GM19193 (cell line): Measurements from ENCODE around the gene NELFA.

Experiments
- POLR2A ChIP-seq: IDR thresholded peaks from 4 replicates; pipeline ENCODE4 v1.6.1; 2011; ENCODE audit not compliant: insufficient read depth, insufficient read length; ENCODE audit errors: extremely low read depth

NELFA gene

DNA sequence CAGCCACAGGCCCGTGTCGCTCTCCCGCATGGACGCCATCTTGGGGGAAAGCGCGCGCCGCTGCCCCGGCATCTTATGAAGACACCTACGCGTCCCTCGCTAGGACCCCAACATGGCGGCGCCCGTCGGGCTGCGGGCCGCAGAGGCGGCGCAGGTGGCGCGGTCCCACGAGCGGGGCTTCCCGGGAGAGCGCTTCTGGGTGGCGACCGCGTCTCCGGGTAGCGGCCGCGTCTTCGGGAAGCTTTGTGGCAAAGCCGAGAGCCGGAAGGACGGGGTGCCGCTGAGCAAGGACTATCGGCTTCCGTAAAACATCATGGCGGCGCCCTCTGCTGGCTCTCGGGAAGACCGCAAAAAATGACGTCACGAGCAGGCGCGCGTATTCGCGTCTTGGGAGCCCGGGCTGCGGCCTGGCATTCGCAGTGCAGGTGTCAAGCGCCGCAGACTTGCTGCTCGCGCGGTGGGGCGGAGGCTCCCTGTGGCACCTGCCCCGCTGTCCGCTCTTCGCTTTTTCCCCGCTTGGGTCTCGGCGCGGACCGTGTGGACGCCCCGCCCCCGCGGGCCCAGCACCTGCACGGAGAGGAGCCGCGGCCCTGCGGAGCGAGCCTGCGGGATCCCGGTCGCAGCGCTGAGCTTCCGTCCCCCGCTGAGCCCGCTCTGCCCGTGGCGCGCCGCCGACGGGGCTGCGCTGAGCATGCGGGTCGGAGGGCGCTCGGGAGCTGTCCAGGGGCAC is at the start of gene NELFA:
Gene NELFA, minus strand, starts transcription at position 54 of the 730 bp plus-strand sequence. Its CDS starts 15 bp downstream, at position 39.
- TF ChIP-seq POLR2A: peak; percentile 74

DNA sequence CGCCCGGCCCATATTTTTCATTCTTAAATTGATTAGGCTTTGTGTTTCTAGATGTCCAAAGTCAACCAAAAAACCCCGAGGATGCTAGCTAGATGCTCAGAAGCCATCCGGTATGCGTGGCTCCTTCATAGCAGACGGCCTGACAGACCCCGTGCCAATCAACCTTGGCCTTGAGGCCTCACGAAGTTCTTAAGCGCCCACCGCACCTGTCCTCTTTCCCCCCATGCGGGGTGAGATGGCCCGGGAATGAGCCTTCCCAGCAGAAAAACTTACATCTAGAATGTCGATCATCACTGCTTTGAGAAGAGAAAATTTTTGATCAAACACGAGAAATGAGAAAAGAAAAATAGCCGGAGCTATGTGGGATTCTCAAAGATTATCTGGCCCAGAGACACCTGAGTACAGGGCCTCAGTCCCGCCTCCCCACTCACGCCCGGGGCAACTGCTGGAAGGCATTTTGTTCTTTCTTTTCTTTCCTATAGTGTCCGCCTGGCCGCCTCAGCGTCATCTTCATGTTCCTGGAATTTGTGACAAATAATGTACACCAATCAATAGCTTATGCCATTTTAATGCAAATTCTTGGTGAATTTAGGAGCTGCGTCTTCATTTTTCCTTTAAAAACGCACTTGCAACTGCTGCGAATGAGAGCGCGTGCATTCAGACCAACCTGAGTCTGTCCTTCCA is 48.8 kb upstream of the NELFA start:
- no peak for TF ChIP-seq POLR2A

DNA sequence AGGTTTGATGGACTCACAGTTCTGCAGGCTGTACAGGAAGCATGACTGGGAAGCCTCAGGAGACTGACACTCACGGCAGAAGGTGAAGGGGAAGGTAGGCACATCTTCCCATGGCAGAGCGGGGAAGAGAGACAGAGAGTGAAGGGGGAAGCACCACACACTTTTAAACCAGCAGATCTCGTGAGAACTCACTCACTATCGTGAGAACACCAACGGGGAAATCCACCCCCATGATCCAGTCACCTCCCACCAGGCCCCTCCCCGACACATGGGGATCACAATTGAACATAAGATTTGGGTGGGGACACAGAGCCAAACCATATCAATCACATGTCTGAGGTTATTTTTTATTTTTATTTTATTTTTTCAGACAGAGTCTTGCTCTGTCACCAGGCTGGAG is 45.4 kb upstream of the NELFA start:
- no peak for TF ChIP-seq POLR2A

DNA sequence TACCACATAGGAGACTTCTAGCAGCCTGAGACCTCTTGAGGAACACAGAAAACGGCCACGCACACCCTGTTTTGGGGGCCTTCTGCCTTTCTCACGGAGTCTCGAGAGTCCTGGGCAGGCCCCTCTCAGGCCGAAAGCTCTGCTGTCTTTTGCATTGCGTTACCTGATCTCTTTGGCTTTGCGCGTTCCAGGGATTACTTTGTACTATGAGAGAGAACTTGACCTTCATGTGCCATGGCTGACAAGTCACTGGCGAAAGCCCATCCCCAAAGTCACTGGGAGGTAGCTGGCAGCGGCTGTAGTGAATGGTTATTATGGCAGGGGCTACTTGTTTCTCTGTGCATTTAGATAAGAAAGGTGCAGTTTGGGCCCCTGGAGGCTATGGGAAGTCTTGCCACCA is 42.3 kb upstream of the NELFA start:
- no peak for TF ChIP-seq POLR2A

DNA sequence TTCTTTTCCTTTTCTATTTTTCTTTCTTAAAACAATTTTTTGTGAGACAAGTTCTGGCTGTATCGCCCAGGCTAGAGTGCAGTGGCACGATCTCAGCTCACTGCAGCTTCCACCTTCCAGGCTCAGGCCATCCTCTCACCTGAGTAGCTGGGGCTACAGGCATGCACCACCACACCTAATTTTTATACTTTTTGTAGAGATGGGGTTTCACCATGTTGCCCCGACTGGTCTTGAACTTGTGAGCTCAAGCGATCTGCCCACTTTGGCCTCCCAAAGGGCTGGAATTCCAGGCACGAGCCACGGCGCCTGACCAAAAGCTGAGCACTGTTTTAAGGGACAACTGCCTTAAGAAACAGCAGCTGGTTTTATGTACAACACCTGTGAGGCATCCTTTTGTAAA is 41.0 kb upstream of the NELFA start:
- no peak for TF ChIP-seq POLR2A

DNA sequence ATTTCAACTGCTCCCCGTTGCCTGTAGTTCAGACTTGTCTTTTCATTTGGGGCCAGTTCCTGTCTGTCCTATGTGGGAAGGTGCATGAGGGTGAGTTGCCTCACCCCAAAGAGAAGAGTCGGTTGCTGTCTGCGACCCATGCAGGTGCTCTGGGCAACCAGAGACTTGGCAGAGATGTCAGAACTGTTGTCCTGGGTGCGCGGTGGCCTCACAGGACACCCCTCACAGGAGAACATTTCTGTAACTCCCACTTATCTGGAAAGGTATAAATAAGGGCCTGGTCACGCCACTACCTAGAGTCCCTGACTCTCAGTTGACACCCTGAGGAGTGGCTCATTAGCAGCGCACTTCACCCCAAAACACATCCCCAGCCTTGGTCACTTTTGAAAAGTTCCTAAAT is 40.6 kb upstream of the NELFA start:
- no peak for TF ChIP-seq POLR2A

DNA sequence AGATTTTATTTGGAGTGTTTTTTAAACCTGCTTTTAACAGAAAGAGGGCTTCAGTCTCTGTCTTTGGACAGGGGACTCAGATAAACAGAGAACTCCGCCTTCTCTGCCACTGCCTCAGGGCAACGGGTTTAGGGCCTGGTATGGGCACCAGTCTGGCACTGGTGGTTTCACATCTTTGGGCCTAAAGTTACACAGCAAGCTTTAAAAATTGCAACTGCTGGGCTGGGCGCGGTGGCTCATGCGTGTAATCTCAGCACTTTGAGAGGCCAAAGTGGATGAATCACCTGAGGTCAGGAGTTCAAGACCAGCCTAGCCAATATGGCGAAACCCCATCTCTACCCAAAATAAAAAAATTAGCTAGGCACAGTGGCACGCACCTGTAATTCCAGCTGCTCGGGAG is 40.1 kb upstream of the NELFA start:
- TF ChIP-seq POLR2A: no peak

DNA sequence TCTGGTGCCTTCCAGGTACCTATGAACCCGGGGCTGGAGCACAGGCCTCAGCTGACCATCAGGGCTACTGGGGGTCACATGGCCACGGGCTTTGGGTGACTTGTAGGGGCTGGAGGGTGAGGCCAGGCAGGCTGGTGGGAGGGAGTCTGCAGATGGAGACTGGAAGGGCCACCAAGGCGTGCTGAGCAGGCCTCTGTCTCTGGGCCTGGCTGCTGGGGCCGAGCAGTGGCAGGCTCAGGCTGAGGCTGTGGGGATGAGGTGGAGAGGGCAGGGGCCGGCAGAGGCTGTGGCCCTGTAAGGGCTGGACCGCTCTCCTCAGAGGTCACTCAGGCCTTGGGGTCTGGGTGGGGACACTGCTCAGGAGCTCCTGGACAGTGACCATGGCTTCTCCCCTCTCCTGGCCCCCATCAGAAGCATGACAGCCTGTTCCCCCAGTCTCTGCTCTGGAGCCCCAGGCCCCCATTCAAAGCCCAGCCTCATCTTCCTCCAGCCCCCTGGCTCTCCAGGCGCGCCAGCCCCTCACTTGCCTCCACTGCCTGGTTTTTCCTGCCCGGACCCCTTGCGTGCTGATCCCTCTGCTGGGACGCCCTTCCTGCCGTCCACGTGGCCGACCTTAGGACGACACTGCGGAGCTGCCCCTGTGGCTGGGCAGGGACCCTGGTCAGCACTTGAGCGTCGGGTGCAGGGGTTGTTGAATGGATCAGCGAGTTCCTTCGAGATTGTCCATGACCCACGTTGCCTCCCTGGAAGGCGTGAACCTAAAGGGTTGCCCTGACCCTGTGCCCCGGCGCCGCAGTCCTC is 39.2 kb upstream of the NELFA start:
- TF ChIP-seq POLR2A: no peak

DNA sequence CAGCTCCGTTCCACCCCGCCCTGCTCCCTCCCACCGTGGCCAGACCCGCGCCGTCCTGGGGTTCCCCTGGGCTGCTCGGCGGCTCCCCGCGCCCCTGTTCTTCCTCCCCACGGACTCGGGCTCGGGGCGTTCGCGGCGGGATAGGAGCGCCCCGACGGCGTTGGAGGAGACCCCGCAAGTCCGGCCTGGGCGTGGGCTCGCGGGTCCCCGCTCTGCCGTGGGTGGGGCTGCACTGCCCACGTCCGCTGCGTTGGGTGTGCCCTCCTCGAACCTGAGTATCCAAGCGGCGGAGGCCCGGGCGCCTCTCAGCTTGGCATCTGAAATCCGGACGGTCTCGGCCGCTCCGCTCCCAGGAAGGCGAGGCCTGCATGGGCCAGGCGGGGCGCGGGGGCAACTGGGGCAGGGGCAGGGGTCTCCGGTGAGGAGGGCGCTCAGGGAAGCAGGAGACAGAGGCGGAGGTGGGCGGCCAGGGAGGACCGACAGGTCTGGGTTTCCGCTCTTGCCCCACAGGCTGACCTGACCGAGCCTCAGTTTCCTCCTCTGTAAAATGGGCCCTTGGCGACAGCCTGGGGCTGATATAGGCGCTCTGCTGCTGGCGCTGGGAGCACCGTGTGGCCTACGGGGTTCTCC is 38.4 kb upstream of the NELFA start:
- TF ChIP-seq POLR2A: no peak

DNA sequence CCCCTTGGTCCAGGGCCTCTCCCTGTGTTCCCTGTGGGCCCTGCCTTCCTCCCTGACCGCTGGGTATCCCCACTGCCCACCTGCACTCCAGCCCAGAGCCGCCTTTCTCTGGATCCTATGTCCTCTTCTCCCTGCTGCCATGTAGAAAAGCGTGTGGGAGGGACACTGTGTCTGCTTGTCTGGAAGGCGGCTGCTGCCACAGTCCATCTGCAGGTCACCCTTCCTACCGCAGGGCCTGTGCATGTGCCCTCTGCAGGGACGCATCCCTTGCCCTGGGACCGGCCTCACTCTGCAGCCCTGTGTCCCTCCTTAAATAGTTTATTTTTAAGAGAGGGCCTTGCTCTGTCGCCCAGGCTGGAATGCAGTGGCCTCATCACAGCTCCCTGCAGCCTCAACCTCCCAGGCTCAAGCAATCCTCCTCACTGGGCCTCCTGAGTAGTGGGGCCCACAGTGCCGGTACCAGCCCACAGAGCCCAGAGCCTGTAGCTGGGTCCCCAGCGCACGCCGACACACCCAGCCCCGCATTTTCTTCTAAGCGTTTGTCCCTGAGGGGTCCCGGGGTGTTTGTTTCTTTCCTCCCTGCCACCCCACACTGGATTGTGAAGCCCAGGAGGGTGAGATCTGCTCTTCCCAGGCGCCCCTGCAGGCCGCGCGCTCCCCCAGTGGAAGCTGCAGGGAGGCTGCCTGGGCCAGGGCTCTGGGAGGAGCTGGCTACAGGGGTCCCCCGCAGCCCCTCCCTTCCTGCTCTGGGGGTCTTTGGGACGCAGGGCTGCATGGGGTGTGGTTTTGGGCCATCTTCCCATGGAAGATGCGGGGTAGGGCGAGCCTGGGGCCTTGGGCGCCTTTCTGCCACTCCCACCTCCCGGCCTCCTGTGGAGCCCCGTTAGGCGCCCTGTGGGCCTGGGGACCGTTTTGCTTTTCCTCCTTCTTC is 37.5 kb upstream of the NELFA start:
- TF ChIP-seq POLR2A: no peak

DNA sequence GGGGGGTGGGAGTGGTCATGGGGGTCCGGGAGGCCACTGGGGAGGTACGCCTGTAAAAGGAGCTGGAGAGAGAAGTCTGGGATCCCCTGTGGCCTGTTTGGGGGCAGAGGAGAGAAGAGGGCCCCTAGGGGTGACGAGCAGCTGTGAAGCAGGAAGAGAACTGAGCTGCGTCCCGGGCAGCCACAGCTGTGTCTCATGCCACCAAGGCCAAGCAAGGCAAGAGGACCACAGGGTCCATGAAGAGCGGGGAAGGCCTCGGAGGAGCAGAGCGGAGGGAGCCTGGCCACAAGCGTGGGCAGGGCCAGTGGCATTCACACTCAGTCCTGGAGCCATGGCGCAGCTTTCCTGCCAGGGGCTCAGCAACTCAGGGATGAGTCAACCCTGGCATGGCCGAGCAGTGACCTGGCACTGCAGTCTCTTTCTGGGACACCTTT is 36.8 kb upstream of the NELFA start:
- no peak for TF ChIP-seq POLR2A

DNA sequence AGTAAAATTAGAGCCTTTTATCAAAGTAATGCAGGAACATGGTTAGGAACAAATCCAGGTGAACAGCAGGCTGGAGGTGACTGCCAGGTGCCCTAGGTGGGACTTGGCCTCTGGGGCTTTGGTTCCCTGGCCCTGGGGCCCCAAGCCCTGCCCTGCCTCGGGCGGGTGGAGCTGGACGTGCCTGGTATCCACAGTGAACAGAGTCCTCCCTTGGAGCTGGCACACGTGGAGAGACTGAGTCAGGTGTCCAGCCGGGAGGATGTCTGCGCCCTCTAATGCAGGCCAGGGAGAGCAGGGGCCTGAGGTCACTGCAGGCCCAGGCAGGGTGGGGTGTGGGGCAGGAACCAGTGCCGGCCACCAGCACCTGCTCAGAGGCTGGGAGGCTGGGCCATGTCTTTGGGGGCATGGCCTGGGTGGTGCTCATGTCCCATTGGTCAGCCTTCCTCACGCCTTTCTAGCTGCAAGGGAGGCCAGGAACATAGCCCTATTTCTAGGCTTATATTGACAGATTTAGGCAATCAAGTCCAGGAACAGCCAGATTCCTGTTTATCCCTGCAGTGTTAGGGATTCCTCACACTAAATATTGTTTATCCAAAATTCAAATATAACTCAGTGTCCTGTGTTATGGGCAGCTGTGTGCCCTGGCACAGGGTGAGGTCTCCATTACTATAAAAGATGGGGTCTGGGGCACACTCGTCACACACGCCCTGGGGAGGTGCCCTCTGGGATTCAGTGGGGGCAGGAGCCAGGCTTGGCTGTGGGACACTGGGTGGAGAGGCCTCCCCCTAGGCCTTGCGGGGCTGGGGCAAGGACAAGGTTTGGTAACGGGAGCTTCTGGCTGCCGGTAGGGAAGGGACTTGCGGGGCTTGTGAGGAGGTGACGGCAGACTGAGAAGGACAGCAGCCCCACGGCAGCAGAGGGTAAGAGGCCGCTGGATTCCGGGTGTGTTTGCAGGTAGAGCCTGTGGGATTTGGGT is 36.1 kb upstream of the NELFA start:
- TF ChIP-seq POLR2A: no peak

DNA sequence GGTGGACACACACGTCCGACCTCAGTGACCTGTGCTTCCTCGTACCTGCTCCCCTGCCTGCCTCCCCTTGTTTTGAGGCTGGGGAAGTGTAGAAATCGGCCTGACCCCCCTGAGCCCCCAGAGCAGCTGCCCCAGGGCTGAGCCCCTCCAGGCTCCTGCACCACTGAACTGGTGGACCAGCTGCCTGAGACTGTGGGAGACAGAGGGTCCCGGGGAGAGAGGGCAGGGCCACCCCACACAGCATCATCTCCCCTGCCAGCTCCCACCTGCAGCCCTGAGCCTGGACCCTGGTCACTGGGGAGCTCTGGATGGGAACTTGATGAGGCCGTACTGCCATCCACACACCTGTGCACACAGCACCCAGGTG is 35.3 kb upstream of the NELFA start:
- TF ChIP-seq POLR2A: no peak
